GM21526 (cell line): ENCODE results near the gene IRF8.
"Not testable (repeated sequence)": the region's sequence is repeated elsewhere in the genome, so short reads cannot be mapped to it uniquely, and the experiment has no call there.

Experiments used
- ATAC-seq: cut with Tn5 transposase; IDR thresholded peaks from one replicate; pipeline ENCODE4 v1.9.1; 2021; ENCODE audit warnings: moderate library complexity; ENCODE audit not compliant: unreplicated experiment, low FRiP score

Gene IRF8

GRCh38 chr16:85867189-85867588, 31.8 kb upstream of the IRF8 start:
- ATAC-seq = no peak

DNA sequence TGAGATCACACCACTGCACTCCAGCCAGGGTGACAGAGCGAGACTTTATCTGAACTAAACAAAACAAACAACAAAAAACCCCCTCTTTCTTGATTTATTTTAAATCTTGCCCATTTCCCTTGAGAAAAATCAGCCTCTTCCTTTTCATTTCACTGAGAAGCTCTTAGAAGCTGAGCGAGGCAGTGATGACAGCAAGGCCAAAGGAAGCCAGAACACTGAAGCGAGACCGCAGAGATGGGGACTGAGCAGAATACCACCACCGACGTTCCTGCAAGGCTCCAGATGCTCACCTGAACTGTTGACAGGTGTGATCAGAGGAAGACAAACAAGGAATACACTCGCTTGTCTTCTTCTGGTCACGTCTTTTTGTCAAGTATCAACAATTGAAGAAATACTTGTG, 30.5 kb upstream of the IRF8 start:
- no peak for ATAC-seq

DNA sequence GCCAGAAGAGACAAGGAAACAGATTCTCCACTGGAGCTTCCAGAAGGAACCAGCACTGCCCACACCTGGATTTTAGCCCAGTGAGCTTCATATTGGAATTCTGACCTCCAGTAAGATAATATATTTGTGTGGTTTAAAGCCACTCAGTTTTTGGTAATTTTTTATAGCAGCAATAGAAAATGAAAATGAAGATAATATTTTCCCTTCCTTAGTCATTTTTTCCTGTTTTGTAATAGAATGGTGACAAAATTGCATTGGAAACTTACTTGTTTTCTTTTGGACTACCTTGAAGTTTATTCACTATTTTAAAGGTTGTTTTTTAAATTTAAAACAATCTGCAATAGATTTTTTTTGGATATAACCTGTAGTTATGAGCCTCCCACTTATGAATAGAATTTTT, 29.8 kb upstream of the IRF8 start:
- no peak for ATAC-seq

DNA sequence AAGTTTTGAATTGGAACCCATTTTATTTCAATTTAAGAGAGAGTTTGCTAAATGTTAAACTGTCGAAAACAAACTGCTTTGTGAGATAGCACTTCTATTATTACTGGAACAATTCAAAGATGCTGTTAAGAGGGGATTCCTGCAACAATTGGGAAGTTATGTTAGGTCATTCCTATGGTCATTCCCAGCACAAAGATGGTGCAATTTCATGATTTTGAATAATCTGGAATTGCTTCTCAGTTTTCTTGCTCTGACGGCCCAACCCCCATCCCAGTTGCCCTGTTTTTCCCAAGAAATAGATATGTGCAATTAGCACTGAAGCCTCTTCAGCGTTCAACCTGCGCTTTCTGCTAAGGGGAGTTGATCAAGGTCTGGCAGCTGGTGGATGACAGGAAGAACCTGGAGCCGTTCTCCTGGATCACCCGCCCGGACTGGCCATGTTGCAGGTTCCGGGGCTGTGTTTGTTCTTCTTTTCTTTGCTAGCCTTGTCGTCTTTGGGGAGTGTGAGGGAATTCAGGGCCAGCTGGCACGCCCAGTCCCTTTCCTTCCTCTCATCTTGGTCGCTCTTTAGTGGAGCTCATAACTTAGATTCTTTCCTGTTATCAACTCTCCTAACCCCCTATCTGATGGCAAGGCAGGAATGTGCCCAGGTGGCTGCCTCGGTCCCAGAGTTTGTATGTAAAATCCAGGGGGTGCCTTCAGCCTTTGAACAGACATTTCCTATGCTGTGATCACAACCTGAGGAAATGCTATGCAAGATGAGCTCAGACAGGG, 29.0 kb upstream of the IRF8 start:
- ATAC-seq = no peak

DNA sequence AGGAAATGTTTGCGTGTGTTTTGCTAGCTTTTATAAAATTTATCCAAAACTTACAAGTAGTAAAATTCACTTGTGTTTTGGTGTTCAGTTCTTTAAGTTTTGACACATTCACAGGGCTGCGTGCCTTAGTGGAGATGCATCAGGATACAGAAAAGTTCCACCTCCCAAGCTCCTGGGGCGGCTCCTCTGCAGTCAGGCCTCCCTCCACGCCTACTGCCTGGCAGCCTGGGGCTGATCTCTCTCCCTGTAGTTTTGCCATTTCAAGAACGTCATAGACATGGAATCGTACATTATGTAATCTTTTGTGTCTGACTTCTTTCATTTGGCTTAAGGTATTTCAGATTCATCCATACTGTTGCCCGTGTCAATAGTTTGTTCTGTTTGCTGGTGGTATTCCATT, 27.2 kb upstream of the IRF8 start:
- no peak for ATAC-seq

DNA sequence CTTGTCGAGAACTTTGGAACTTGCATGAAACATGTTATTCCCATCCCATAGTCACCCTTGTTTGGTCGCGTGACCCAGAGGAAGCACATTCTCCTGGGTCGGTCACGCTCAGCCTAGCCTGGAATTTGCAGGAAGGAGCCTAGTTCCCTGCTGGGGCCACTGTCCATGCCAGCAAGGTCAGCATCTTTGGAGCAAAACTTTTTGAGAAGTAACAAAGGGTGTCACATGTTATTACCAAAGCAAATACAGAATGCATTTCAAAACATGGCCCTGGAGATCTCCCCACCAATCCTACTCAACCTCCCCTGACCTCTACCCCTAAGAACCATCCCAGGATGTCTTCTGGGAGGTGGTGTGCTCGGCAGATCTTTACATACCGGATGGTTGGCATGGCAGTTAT, 26.2 kb upstream of the IRF8 start:
- no peak for ATAC-seq

DNA sequence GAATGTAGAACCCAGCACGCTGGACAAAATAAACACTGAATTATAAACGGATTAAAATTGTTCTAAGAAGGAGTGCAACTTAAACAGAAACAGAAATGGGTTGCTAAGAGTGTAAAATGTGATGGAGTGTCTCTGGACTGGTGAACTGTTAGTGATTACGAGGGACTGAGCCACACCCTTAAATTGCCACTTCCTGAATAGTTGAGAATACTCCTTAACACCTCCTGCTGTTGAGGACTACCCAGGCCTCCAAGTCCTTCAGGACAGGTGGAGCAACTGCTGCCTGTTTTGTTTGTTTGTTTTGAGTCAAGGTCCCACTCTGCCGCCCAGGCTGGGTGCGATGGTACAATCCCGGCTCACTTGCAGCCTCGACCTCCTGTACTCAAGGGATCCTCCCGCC, 25.8 kb upstream of the IRF8 start:
- ATAC-seq = no peak

- not testable (repeated sequence) for ATAC-seq
Observed at GRCh38 chr16:85874031-85874430, 24.9 kb upstream of the IRF8 start.

GRCh38 chr16:85878407-85878806, 20.6 kb upstream of the IRF8 start:
- no peak for ATAC-seq

DNA sequence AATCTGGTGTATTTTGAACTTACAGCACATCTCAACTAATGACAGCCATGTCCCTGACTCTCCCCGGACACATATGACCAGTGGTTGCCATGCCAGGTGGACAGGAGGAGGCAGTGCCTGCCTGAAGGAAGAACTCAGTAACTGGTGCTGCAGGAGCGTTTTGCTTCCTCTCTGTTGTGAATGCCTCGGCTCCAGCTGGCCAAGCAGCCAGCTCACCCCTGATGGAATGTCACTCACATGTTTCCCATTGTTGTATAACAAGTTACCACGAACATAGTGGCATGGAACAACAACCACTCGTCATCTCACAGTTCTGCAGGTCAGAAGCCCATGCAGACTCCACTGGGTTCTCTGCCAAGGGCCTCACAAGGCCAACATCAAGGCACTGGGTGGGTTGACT, 20.1 kb upstream of the IRF8 start:
- ATAC-seq = no peak

DNA sequence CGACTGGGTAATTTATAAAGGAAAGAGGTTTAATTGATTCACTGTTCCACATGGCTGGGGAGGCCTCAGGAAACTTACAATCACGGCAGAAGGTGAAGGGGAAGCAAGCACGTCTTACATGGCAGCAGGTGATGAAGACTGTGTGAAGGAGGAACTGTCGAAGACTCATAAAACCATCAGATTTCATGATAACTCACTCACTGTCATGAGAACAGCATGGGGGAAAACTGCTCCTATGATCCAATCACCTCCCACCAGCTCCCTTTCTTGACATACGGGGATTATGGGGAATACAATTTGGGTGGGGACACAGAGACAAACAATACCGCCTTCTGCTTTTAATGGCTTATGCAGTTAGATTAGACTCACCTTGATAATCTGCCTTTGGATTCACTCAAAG, 19.4 kb upstream of the IRF8 start:
- ATAC-seq = no peak

DNA sequence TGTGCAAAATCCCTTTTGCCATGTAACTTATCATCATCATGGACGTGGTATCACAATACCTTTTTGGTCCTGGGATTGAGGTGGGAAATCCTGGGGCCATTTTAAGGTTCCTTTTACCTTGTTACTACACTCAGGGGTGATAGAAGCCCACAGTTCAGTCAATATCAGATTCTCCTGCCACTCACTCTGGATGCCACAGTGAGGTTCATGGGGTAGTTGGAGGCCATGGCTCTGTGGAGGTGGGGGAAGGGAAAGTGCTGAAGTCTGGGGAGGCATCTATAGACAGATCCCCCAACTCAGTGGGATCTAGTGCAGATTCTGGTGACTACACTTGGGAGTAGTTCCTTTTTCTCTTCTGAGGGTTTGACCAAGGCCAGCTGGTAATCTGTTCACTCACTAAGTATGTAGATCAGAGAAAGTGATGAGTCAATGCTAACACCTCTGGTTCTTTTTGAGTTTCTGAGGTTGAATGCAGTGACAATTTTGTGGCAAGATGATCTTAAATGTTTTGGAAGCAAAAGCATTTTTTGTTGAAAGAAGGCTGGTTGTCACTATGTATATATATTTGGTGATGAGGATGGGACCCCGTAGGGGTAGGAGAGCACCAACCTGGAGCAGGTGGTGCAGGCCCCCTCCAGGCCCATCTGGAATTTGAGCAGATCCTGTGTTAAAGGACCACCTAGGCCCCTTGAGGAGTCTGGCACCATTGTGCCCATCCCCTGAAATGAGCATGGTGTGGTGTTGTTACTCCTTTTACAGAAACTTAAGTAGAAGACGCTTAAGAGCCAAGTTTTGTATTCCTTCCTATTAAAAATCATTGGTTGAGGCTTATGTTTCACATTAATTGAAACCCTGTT, 18.8 kb upstream of the IRF8 start:
- no peak for ATAC-seq

DNA sequence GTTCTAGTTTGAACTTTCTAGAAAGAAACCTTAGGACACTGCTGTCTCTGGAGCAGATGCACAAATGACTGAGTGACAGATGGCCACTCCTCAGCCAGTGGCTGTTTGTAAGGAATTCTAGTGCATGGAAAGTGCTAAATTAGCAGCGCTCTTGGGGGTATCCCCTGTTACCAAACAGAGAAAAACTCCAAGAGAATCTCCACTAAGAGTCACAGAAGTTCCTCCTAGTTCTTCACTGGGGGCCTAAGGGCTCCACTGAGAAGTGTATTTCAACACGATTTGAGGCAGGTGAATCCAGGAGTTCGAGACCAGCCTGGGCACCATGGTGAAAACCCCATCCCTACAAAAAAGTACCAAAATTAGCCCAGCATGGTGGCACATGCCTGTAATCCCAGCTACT, 18.1 kb upstream of the IRF8 start:
- ATAC-seq = no peak

GRCh38 chr16:85881436-85881835, 17.5 kb upstream of the IRF8 start:
- ATAC-seq = no peak

- no peak for ATAC-seq
Observed at GRCh38 chr16:85882181-85882810, 16.7 kb upstream of the IRF8 start.

DNA sequence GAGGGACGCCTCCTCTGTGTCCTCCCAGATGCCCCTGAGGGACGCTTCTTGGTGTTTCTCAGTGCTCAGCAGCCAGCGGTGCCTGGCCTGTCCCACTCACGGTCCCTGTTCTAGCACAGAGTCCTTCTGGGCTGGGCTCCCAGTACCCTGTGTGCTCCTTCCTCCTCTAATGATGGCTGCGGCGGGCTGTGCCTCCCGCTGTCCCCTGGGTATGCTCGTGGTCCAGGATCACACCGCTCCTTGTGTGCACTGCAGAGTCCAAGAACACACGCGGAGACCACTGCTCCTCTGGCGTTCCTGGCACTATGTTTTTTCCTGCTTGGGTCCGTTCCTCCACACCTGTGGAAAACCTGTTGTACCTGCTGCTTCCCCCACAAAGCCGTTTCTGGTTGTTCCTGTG, 15.1 kb upstream of the IRF8 start:
- no peak for ATAC-seq

DNA sequence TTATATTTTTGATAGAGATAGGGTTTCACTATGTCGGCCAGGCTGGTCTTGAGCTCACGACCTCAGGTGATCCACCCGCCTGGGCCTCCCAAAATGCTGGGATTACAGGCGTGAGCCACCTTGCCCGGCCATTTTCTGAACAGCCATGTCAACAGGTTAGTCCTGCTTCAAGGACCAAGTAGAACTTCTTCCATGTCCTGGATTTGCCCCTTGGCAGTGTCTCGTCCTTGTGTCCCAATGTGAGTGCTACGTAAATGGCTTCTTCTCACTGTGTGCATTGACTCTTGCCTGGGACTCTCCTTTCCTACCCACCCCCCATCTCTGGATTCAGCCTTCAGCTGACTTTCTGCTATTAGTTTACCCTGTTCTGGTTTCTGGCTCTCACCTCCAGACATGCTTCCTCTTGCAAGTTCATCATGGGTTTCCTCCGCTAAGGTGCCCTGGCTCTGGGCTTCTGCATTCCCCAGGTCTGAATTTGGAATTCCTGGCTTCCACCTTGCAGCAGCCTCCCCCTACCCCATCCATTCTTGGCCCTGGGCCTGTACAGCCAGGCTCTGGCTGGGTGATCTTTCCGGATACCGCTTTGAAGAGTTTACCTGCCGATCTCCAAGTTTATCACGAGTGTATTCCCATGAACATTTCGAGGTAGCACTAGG, 14.0 kb upstream of the IRF8 start:
- no peak for ATAC-seq

DNA sequence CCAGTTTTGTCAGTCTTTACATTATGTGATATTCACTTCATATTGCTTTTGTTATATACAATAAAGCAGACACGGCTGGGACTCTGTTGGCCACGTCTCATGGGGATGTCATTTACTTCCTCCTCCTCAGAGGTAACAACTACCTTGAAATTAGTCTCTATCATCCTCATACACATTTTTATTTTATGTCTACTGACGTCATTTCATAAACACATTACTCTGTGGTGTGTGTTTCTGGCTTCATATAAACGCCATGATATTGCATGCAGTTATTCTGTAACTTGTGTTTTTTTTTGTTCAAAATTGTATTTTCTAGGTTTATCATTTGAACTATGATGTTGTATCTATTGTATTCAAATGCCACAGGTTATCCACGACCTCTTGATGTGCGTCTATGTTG, 13.4 kb upstream of the IRF8 start:
- no peak for ATAC-seq

- ATAC-seq = peak; percentile 87
Observed at GRCh38 chr16:85888405-85889331, 10.3 kb upstream of the IRF8 start.
